Naive thymus-derived CD8-positive, alpha-beta T cell (primary cell): Measurements from ENCODE around the gene DPP3. TPM values are rescaled to one million over a fixed set of nuclear protein-coding genes. Genes with fewer than 3 reads are reported as not detected.
"Not testable (repeated sequence)": the region's sequence is repeated elsewhere in the genome, so short reads cannot be mapped to it uniquely, and the experiment has no call there.

ENCODE experiments used
- ATAC-seq, 2 donors: fragments of 150-1000 bp; cut with Tn5 transposase in 1 of 2; sonication (Bioruptor Pico), chemical (Tn5 transposase) in 1 of 2; 1 replicate in 1 of 2; 2 replicates in 1 of 2; pipeline ENCODE4 v1.10.0; 2021; ENCODE audit warnings: mild to moderate bottlenecking in 2 of 2, moderate library complexity in 2 of 2
- POLR2A ChIA-PET: fragments of 350-600 bp; sonication (Branson Sonifier 250); formaldehyde crosslinking; loops from one replicate; lab custom pipeline; 2021; ENCODE audit warnings: antibody characterized with exemption; lab: Charles Lee
- DNase-seq, 10 donors: peaks; one replicate each; pipeline versions ENCODE4 v3.0.0 to v3.0.0-alpha.2; 2020 to 2022
- H3K27ac Mint-ChIP-seq, 10 donors: one replicate each; pipeline ENCODE4 v1.8.0; 2020 to 2022; ENCODE audit warnings: mild to moderate bottlenecking in 10 of 10, mixed read lengths in 10 of 10, moderate library complexity in 4 of 10, inconsistent platforms in 1 of 10
- H3K27me3 Mint-ChIP-seq, 5 donors: one replicate each; pipeline ENCODE4 v1.8.0; 2021 to 2022; ENCODE audit warnings: mixed read lengths in 5 of 5
- H3K36me3 Mint-ChIP-seq, 3 donors: one replicate each; pipeline ENCODE4 v1.8.0; 2020 to 2022; ENCODE audit warnings: mixed read lengths in 3 of 3, mild to moderate bottlenecking in 2 of 3, inconsistent platforms in 1 of 3
- H3K4me1 Mint-ChIP-seq, 4 donors: one replicate each; pipeline ENCODE4 v1.8.0; 2021 to 2022; ENCODE audit warnings: mixed read lengths in 4 of 4
- H3K4me3 Mint-ChIP-seq, 10 donors: one replicate each; pipeline ENCODE4 v1.8.0; 2020 to 2022; ENCODE audit warnings: mild to moderate bottlenecking in 10 of 10, mixed read lengths in 10 of 10, moderate library complexity in 6 of 10, inconsistent platforms in 1 of 10
- H3K9me3 Mint-ChIP-seq, 9 donors: one replicate each; pipeline ENCODE4 v1.8.0; 2020 to 2022; ENCODE audit warnings: mixed read lengths in 9 of 9, mild to moderate bottlenecking in 3 of 9, inconsistent platforms in 1 of 9, moderate library complexity in 1 of 9
- polyA plus RNA-seq, 3 donors: library from polyadenylated mRNA; unstranded; fragments of 300-500 nt; fragmentation: Illumina TruSeq; gene quantifications; one replicate each; pipeline ENCODE4 v1.2.3, GENCODE V29; 2021
- total RNA-seq, 8 experiments: library from RNA in 2 of 8; stranded (reverse) in 2 of 8; gene quantifications; one replicate each; pipeline ENCODE4 v1.2.3 and lab custom pipeline; 2021 to 2026

Gene DPP3, protein sequence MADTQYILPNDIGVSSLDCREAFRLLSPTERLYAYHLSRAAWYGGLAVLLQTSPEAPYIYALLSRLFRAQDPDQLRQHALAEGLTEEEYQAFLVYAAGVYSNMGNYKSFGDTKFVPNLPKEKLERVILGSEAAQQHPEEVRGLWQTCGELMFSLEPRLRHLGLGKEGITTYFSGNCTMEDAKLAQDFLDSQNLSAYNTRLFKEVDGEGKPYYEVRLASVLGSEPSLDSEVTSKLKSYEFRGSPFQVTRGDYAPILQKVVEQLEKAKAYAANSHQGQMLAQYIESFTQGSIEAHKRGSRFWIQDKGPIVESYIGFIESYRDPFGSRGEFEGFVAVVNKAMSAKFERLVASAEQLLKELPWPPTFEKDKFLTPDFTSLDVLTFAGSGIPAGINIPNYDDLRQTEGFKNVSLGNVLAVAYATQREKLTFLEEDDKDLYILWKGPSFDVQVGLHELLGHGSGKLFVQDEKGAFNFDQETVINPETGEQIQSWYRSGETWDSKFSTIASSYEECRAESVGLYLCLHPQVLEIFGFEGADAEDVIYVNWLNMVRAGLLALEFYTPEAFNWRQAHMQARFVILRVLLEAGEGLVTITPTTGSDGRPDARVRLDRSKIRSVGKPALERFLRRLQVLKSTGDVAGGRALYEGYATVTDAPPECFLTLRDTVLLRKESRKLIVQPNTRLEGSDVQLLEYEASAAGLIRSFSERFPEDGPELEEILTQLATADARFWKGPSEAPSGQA
- total RNA-seq (10 to 100 TPM; 20.0 to 23.7 TPM), polyA plus RNA-seq (10 to 100 TPM; 20.0 to 25.4 (median 20.5) TPM), total RNA-seq (lab: John Stamatoyannopoulos, UW) (16.7 to 99.3 (median 23.8) reads per million in 6 experiments)

DNA sequence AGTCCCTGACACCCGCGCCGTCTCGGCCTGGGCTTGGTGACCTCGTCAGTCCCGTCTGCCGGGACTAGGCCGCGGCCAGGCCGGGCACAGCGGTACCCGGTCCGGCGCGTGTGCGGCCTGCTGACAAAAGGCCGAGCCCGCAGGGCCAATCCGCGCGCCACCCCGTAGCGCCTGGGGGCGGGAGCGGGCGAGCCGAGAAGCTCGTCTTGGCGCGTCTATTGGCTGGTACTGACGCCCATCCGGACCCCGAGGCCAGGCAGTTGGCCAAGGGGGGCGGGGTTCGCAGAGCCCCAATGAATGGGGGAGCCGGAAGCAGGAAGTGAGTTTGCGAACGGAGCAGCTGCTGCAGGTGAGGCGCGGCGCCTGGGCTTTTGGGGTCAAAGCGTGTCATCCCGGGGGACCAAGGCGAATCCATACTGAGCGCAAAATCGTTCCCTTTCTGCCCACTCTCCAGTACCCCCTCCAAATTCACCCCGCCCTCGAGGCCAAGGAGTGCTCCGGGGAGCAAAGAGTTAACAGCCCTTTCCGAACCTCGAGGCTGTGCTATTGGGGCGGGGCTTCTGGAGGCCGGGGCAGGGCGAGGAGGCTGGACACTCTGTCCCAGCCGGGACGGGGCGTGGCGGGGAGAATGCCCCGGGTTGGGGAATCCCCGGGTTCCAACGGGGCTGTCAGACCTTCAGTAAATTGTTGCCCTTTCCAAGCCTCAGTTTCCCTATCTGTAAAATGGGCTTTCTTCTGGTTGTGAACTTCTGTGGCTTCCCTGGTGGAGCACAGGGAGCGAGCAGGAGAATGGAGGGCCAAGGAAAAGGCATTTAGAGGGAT, at the start of gene DPP3:
DPP3 (plus strand) TSS at position 318 of the 822 bp plus-strand sequence. CDS start 1,767 bp downstream, outside the sequence.
- no peaks in the 10 kb centered on the region for H3K27me3 Mint-ChIP-seq
- no peaks in the 10 kb centered on the region for H3K9me3 Mint-ChIP-seq
- H3K36me3 Mint-ChIP-seq, result peaks cover 0 to 5% (median 0%) of the 10 kb centered on the region in 3 donors
- POLR2A ChIA-PET, result interaction anchor here (0.8 to 2.4 kb wide), 13 partner anchors 12 to 769 kb away, joined by 3 to 46 read pairs (median 6); partner anchors contain the start of genes ACTN3, BBS1, CTSF and KAT5
- ATAC-seq (peak; percentile 98 to 99), DNase-seq (peak; percentile 92 to 97 (median 95))
- H3K4me1 Mint-ChIP-seq, result peaks cover 17 to 34% (median 30%) of the 10 kb centered on the region in 4 donors
- H3K4me3 Mint-ChIP-seq, result peak within 1 kb of the TSS; percentile 86 to 94 (median 92)
- H3K27ac Mint-ChIP-seq, result peak within 1 kb of the TSS; percentile 80 to 96 (median 92)

GRCh38 chr11:66431287-66431686, 48.9 kb upstream of the DPP3 start:
- not testable (repeated sequence) for H3K4me1 Mint-ChIP-seq, H3K9me3 Mint-ChIP-seq, DNase-seq, H3K4me3 Mint-ChIP-seq, H3K27ac Mint-ChIP-seq, ATAC-seq, H3K27me3 Mint-ChIP-seq
- H3K36me3 Mint-ChIP-seq, result peaks cover 0 to 44% (median 10%) of the 10 kb centered on the region in 3 donors
- POLR2A ChIA-PET, result interaction anchor here (0.7 kb wide), 1 partner anchor 17 kb away, joined by 4 read pairs; no protein-coding TSS in a partner anchor

- H3K4me1 Mint-ChIP-seq, POLR2A ChIA-PET, H3K4me3 Mint-ChIP-seq, ATAC-seq, H3K27me3 Mint-ChIP-seq, H3K9me3 Mint-ChIP-seq, DNase-seq: not testable (repeated sequence)
- Mint-ChIP-seq H3K36me3 (peaks cover 0 to 50% (median 10%) of the 10 kb centered on the region in 3 donors), H3K27ac (peak overlapping the region in 1 of 10 donors; percentile 10)
Measured at GRCh38 chr11:66431871-66432329, 48.3 kb upstream of the DPP3 start.

DNA sequence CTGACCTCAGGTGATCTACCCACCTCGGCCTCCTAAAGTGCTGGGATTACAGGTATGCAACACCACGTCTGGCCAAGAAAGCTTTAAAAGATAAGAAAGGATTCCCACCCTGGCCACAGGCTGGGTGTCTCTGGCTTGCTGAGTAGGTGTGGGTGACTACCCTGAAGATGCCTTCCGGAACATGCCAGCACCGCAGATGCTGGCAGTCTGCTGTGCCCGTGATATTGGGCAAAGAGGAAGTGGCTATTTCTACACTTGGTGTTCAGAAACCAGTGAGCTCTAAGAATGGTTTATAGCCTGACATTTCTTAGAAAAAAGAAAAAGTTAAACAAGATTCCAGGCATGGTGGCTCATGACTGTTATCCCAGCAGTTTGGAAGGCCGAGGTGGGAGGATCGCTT, 47.6 kb upstream of the DPP3 start:
- Mint-ChIP-seq H3K36me3 (peaks cover 0 to 52% (median 10%) of the 10 kb centered on the region in 3 donors), H3K4me3 (no peak overlapping the region), H3K27ac (no peak overlapping the region), H3K4me1 (peaks cover 0 to 5% (median 1%) of the 10 kb centered on the region in 4 donors), H3K27me3 (peaks cover 0 to 1% (median 0%) of the 10 kb centered on the region in 5 donors), H3K9me3 (no peaks in the 10 kb centered on the region)
- POLR2A ChIA-PET, result no interaction called here
- ATAC-seq (no peak), DNase-seq (no peak)

- H3K4me3 Mint-ChIP-seq, result peak overlapping the region; percentile 87 to 96 (median 92)
- DNase-seq (no peak), ATAC-seq (no peak)
- peak overlapping the region; percentile 24 to 99 (median 96) for H3K27ac Mint-ChIP-seq
- H3K9me3 Mint-ChIP-seq, result peaks cover 0 to 8% (median 3%) of the 10 kb centered on the region in 9 donors
- H3K4me1 Mint-ChIP-seq, result peaks cover 5 to 16% (median 9%) of the 10 kb centered on the region in 4 donors
- POLR2A ChIA-PET, result interaction anchor here (0.6 to 1.7 kb wide), 17 partner anchors 9 to 1514 kb away, joined by 3 to 13 read pairs (median 4); partner anchors contain the start of genes BBS1, CD248, CTSF and DPP3
- H3K27me3 Mint-ChIP-seq, result peaks cover 0 to 5% (median 0%) of the 10 kb centered on the region in 5 donors
- H3K36me3 Mint-ChIP-seq, result peaks cover 2 to 33% (median 3%) of the 10 kb centered on the region in 3 donors
Measured at GRCh38 chr11:66437979-66438503, 42.2 kb upstream of the DPP3 start.

DNA sequence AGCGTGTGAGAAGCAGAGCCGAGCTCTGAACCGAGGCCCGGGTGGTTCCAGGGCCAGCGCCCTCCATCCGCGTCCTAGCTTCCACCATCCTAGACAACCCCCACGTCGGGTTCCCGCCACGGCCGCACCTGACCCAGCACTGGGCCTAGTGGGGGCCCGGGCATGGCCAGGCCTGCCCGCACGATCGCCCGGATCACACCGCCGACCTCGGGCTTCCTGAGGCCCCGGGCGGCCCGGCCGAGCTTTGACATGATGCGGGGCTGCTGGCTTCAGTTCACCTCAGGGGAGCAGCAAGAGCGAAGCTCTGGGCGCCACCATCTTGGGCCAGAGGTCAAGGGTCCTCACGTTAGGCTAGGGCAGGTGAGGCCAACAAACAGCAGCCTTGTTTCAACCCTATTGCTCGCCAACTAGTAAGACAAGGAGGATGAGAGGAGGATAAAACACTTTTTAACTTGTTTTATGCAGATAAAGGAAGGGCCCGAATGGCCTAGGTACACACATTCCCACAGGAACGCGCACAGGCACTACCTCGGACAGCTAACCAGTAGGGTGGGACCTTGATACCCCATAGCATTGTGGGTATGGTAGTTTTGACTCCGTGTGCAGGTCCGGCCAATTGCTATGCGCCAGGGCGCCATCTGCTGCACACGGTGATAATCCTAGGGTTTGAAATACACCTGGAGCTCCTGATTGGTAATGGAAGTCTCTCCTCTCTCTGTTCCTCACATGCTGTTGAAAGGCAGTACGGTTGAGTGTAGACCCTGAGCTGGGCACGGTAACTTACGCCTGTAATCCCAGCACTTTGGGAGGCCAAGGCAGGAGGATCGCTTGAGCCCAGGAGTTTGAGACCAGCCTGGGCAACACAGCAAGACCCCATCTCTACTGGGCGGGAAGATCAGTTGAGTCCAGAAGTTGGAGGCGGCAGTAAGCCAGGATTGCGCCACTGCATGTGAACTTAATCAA, 41.4 kb upstream of the DPP3 start, which contains the start of gene MRPL11:
MRPL11 (minus strand) TSS at position 345 of the 963 bp plus-strand sequence; CDS start at position 251, 94 bp downstream.
- POLR2A ChIA-PET, result interaction anchor here (0.5 to 1.7 kb wide), 19 partner anchors 10 to 1515 kb away, joined by 3 to 13 read pairs (median 3); partner anchors contain the start of genes BBS1, CD248, CTSF and DPP3
- Mint-ChIP-seq H3K27me3 (peaks cover 0 to 6% (median 0%) of the 10 kb centered on the region in 5 donors), H3K4me3 (peak within 1 kb of the TSS; percentile 87 to 96 (median 92)), H3K36me3 (peaks cover 5 to 27% (median 11%) of the 10 kb centered on the region in 3 donors), H3K9me3 (peaks cover 0 to 16% (median 10%) of the 10 kb centered on the region in 9 donors), H3K27ac (peak within 1 kb of the TSS; percentile 24 to 99 (median 98)), H3K4me1 (peaks cover 5 to 16% (median 9%) of the 10 kb centered on the region in 4 donors)
- DNase-seq, result peak; percentile 74 to 95 (median 88)
- ATAC-seq, result peak; percentile 96 to 98

DNA sequence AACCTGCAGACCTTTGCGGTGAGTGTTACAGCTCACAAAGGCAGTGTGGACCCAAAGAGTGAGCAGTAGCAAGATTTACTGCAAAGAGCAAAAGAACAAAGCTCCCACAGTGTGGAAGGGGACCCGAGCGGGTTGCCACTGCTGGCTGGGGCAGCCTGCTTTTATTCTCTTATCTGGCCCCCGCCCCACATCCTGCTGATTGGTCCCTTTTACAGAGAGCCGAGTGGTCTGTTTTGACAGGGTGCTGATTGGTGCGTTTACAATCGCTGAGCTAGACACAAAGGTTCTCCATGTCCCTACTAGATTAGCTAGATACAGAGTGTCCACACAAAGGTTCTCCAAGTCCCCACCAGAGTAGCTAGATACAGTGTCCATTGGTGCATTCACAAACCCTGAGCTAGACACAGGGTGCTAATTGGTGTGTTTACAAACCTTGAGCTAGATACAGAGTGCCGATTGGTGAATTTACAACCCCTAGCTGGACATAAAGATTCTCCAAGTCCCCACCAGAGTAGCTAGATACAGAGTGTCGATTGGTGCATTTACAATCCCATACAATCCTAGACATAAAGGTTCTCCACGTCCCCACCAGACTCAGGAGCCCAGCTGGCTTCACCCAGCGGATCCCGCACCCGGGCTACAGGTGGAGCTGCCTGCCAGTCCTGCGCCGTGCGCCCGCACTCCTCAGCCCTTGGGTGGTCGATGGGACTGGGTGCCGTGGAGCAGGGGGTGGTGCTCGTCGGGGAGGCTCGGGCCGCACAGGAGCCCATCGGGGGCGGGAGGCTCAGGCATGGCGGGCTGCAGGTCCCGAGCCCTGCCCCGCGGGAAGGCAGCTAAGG, 39.9 kb upstream of the DPP3 start:
- POLR2A ChIA-PET, result not testable (repeated sequence)
- peaks cover 0 to 19% (median 12%) of the 10 kb centered on the region in 9 donors for H3K9me3 Mint-ChIP-seq

DNA sequence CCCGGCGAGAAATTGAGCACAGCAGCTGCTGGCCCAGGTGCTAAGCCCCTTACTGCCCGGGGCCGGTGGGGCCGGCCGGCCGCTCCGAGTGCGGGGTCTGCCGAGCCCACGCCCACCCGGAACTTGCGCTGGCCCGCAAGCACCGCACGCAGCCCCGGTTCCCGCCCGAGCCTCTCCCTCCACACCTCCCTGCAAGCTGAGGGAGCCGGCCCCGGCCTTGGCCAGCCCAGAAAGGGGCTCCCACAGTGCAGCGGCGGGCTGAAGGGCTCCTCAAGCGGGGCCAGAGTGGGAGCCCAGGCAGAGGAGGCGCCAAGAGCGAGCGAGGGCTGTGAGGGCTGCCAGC, 39.3 kb upstream of the DPP3 start:
- peaks cover 5 to 16% (median 9%) of the 10 kb centered on the region in 4 donors for H3K4me1 Mint-ChIP-seq
- H3K27ac Mint-ChIP-seq, H3K27me3 Mint-ChIP-seq, H3K4me3 Mint-ChIP-seq, DNase-seq, POLR2A ChIA-PET, ATAC-seq: not testable (repeated sequence)
- H3K9me3 Mint-ChIP-seq, result peaks cover 0 to 19% (median 12%) of the 10 kb centered on the region in 9 donors
- H3K36me3 Mint-ChIP-seq, result peaks cover 4 to 13% (median 11%) of the 10 kb centered on the region in 3 donors

More for the DNA sequence above, 39.9 kb upstream of the DPP3 start:
- H3K27ac Mint-ChIP-seq, ATAC-seq, H3K27me3 Mint-ChIP-seq, DNase-seq: not testable (repeated sequence)
- H3K36me3 Mint-ChIP-seq, result peaks cover 4 to 17% (median 13%) of the 10 kb centered on the region in 3 donors
- H3K4me3 Mint-ChIP-seq, result peak overlapping the region in 1 of 10 donors; percentile 35
- peaks cover 5 to 16% (median 9%) of the 10 kb centered on the region in 4 donors for H3K4me1 Mint-ChIP-seq

DNA sequence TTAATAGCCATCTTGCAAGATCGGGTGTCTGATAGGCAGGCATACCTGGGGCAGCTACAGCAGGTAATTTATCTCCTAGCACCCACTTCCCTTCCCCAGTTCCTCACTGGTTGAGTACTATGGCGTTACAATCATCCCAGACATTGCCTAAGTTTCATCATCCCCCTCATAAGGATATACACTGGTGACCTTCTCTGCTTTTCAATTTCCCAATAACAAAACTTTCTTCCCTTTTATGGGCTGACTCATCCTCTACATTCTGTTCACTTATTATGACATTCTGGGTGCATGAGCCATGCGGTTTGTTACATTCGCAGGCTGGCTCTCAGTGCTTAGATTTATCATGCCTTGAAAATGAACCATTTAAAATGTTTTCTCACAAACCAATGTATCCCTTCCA, 36.6 kb upstream of the DPP3 start:
- Mint-ChIP-seq H3K27ac (no peak overlapping the region), H3K36me3 (peaks cover 0 to 13% (median 4%) of the 10 kb centered on the region in 3 donors), H3K4me1 (peaks cover 2 to 7% (median 4%) of the 10 kb centered on the region in 4 donors), H3K4me3 (no peak overlapping the region), H3K27me3 (peaks cover 1 to 16% (median 3%) of the 10 kb centered on the region in 5 donors), H3K9me3 (peaks cover 0 to 19% (median 12%) of the 10 kb centered on the region in 9 donors)
- ATAC-seq, result no peak
- POLR2A ChIA-PET, result no interaction called here
- no peak for DNase-seq
